Ovary (tissue), 9 donors: ENCODE measurements around the gene AP1B1. TPM values are rescaled to one million over a fixed set of nuclear protein-coding genes. Genes with fewer than 3 reads are reported as not detected.

Experiments
- DNase-seq, 5 donors: peaks; one replicate each; pipeline ENCODE4 v3.0.0-alpha.2; 2019 to 2020
- H3K27ac ChIP-seq, 2 donors: fragments of 200-600 bp; one replicate each; pipeline versions ENCODE4 v1.5.1 to v1.8.0; 2019 to 2022
- H3K27me3 ChIP-seq: fragments of 200-600 bp; one replicate; pipeline ENCODE4 v1.8.0; 2022
- H3K36me3 ChIP-seq: fragments of 200-600 bp; sonication (generic); one replicate; pipeline ENCODE4 v1.5.1; 2019
- H3K4me1 ChIP-seq: one replicate; pipeline ENCODE4 v1.8.1; 2013; ENCODE audit warnings: mild to moderate bottlenecking, moderate library complexity; ENCODE audit not compliant: insufficient read depth
- H3K4me3 ChIP-seq: fragments of 200-600 bp; sonication (generic); one replicate; pipeline ENCODE4 v1.5.1; 2017
- H3K9me3 ChIP-seq, 2 donors: fragments of 200-600 bp in 1 of 2; sonication (generic) in 1 of 2; one replicate each; pipeline versions ENCODE4 v1.5.1 to v1.8.1; 2013 to 2019; ENCODE audit warnings: mild to moderate bottlenecking in 1 of 2, moderate library complexity in 1 of 2
- CTCF ChIP-seq, 3 donors: fragments of 450-650 bp in 2 of 3; fragments of 200-600 bp in 1 of 3; IDR thresholded peaks; one replicate each; pipeline versions ENCODE4 v1.5.1 to v1.8.0; 2016 to 2022; ENCODE audit warnings: antibody characterized with exemption in 3 of 3, mild to moderate bottlenecking in 1 of 3
- EP300 ChIP-seq: sonication (generic); formaldehyde crosslinking; IDR thresholded peaks from one replicate; pipeline ENCODE4 v1.6.1; 2017; ENCODE audit warnings: antibody characterized with exemption
- POLR2A ChIP-seq: fragments of 450-650 bp; IDR thresholded peaks from one replicate; pipeline ENCODE4 v1.6.1; 2017; ENCODE audit warnings: antibody characterized with exemption, mild to moderate bottlenecking, moderate library complexity
- WGBS, 3 donors: extraction: QIAGEN DNeasy Blood & Tissue Kit in 1 of 3; methylation state at CpG; one replicate each; pipeline versions ENCODE4 v1.1.5 to v1.1.7; 2013 to 2017; 5-methylcytosine and 5-hydroxymethylcytosine counted together
- intact Hi-C, 4 donors: fragments of 100-400 bp; cut with DNase I; formaldehyde crosslinking; loops; one replicate each; pipeline versions ENCODE4 v1.11.0 to v1.15.1; 2022 to 2023
- polyA plus RNA-seq, 2 donors: library from polyadenylated mRNA; stranded (reverse); fragments of 200-250 nt in 1 of 2; fragments of 350-450 nt in 1 of 2; fragmentation: Illumina TruSeq in 1 of 2; extraction: RNeasy Lipid Tissue Mini Kit (QIAGEN cat#74804) in 1 of 2; gene quantifications; one replicate each; pipeline ENCODE4 v1.2.3, GENCODE V29; 2013 to 2014
- total RNA-seq, 7 donors: library from RNA; depleted of rRNA in 2 of 7; stranded (reverse); fragments of >200 nt in 2 of 7; fragmentation: NEBNext Ultra II Directional in 3 of 7; extraction: Animal tissue kit (Norgen Biotek cat#: 25700) in 3 of 7; gene quantifications; one replicate each; pipeline versions ENCODE4 v1.1.0 to v1.2.4, GENCODE V29; 2016 to 2023
- donor health status: DM: no; HTN: no; CAD: no; lungs with moderate emphysema.
- donor health status: DM: no; HTN: no; CAD: no.
- donor health status: Bipolar disorder and iron deficiency.
- donor health status: DM: yes; HTN: yes; CAD: no.
- donor health status: DM: no; HTN: no; CAD: no.
- donor health status: DM: yes; HTN: yes; CAD: no.

The AP1B1 gene
- total and polyA plus RNA-seq, 9 donors: 17.7 to 54.0 (median 36.8) TPM

GRCh38 chr22:29334696-29335344, 53.5 kb downstream of the AP1B1 start:
- no peak for DNase-seq
- no peaks in the 10 kb centered on the region for H3K4me1 ChIP-seq
- H3K4me3 ChIP-seq: no peak overlapping the region
- intact Hi-C loops: no loop called here
- TF ChIP-seq CTCF (IDR thresholded peaks at IDR 0.05) (no peak), POLR2A (no peak), EP300 (no peak)
- H3K36me3 ChIP-seq: no peaks in the 10 kb centered on the region
- 90 to 92% (median 91%) methylated on average over 12 of the region's 12 CpGs for WGBS, 3 donors
- H3K27ac ChIP-seq: no peak overlapping the region
- H3K27me3 ChIP-seq: no peaks in the 10 kb centered on the region
- no peaks in the 10 kb centered on the region for H3K9me3 ChIP-seq

GRCh38 chr22:29334148-29334547, 54.2 kb downstream of the AP1B1 start:
- Histone ChIP-seq H3K27ac (no peak overlapping the region), H3K4me3 (no peak overlapping the region), H3K27me3 (no peaks in the 10 kb centered on the region), H3K4me1 (no peaks in the 10 kb centered on the region), H3K36me3 (no peaks in the 10 kb centered on the region), H3K9me3 (no peaks in the 10 kb centered on the region)
- no peak for TF ChIP-seq CTCF (IDR thresholded peaks at IDR 0.05)
- TF ChIP-seq EP300: no peak
- TF ChIP-seq POLR2A: no peak
- intact Hi-C loops: no loop called here
- no peak for DNase-seq
- 91 to 96% (median 93%) methylated on average over 7 of the region's 7 CpGs for WGBS, 3 donors

GRCh38 chr22:29332886-29333496, 55.4 kb downstream of the AP1B1 start:
- no peak overlapping the region for H3K4me3 ChIP-seq
- H3K27me3 ChIP-seq: no peaks in the 10 kb centered on the region
- 91 to 94% (median 94%) methylated on average over 7 to 8 of the region's 8 CpGs for WGBS, 3 donors
- no peaks in the 10 kb centered on the region for H3K36me3 ChIP-seq
- DNase-seq: no peak
- H3K9me3 ChIP-seq: no peaks in the 10 kb centered on the region
- intact Hi-C loops: no loop called here
- H3K27ac ChIP-seq: no peak overlapping the region
- no peaks in the 10 kb centered on the region for H3K4me1 ChIP-seq
- no peak for TF ChIP-seq CTCF (IDR thresholded peaks at IDR 0.05)
- no peak for TF ChIP-seq EP300
- TF ChIP-seq POLR2A: no peak

DNA sequence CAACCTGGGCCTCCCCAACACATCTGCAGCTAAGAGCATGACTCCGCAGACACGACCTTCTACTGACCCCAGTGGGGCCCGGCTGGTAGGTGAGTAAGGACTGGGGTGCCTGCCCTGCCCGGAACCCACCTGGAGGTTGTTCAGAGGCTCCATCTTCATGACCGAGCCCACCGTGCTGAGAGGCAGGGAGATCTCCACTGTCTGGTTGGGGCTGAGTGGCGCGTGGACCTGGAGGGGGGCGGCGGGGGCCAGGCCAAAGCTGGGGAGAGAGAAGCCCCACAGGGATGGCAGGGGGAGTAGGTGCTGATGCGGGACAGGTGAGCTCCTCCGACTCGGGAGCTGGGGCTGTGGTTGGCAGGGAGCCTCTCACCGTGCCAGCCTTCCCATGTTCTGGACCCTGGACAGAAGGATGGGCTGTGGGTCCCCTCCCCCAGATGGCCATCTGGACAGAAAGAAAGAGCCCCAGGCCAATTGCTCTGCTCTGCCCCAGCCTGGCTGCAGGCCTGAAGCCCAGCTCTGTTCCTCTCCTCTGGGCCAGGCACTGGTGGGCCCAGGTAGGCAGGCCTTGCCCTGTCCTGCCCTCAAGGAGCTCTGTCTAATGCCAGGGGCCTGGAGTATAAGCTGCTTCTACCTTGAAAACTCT, 56.6 kb downstream of the AP1B1 start:
- H3K4me1 ChIP-seq: no peaks in the 10 kb centered on the region
- intact Hi-C loops: no loop called here
- no peaks in the 10 kb centered on the region for H3K27me3 ChIP-seq
- no peaks in the 10 kb centered on the region for H3K36me3 ChIP-seq
- no peak overlapping the region for H3K4me3 ChIP-seq
- TF ChIP-seq POLR2A (no peak), CTCF (IDR thresholded peaks at IDR 0.05) (no peak), EP300 (no peak)
- WGBS, 3 donors: 75 to 84% (median 76%) methylated on average over 14 of the region's 14 CpGs
- H3K9me3 ChIP-seq: no peaks in the 10 kb centered on the region
- no peak for DNase-seq
- H3K27ac ChIP-seq: no peak overlapping the region
